SU-DHL-6 (cell line): ENCODE data around the gene CLCNKB.

Experiments
- H2AFZ ChIP-seq: fragments of 200-600 bp; sonication (generic); 2 replicates; pipeline ENCODE4 v1.6.1; 2014; ENCODE audit warnings: low read depth, mild to moderate bottlenecking, moderate library complexity, mixed read lengths, antibody characterized with exemption, low read length; ENCODE audit not compliant: severe bottlenecking
- H3F3A ChIP-seq: fragments of 200-600 bp; shearing (Covaris generic); 2 replicates; pipeline ENCODE4 v1.6.0; 2016; ENCODE audit warnings: antibody characterized with exemption, mild to moderate bottlenecking; ENCODE audit not compliant: insufficient read depth
- H3K27ac ChIP-seq: fragments of 200-600 bp; sonication (generic); 2 replicates; pipeline ENCODE4 v1.5.1; 2016; ENCODE audit warnings: low read depth, mild to moderate bottlenecking, low read length, moderate library complexity, mixed read lengths
- H3K27me3 ChIP-seq: fragments of 200-600 bp; sonication (generic), shearing (Covaris generic); 2 replicates; pipeline ENCODE4 v1.6.0; 2014; ENCODE audit warnings: mild to moderate bottlenecking, low read length
- H3K36me3 ChIP-seq: fragments of 200-600 bp; sonication (generic); 2 replicates; pipeline ENCODE4 v1.6.1; 2014; ENCODE audit warnings: mild to moderate bottlenecking, low read length, mixed read lengths
- H3K4me2 ChIP-seq: fragments of 300-600, 200-600 bp; shearing (Covaris generic), sonication (generic); 2 replicates; pipeline ENCODE4 v1.6.0; 2014; ENCODE audit warnings: low read length, low read depth, mild to moderate bottlenecking; ENCODE audit not compliant: poor library complexity, severe bottlenecking
- H3K4me3 ChIP-seq: fragments of 200-600 bp; sonication (generic); 2 replicates; pipeline ENCODE4 v1.5.1; 2014; ENCODE audit warnings: antibody characterized with exemption, low read length, mild to moderate bottlenecking, mixed read lengths; ENCODE audit not compliant: insufficient read depth, poor library complexity, severe bottlenecking
- H3K79me2 ChIP-seq: fragments of 200-600 bp; sonication (generic); 2 replicates; pipeline ENCODE4 v1.6.1; 2014; ENCODE audit warnings: mild to moderate bottlenecking, low read length, moderate library complexity; ENCODE audit not compliant: insufficient read depth
- H3K9ac ChIP-seq: fragments of 200-600 bp; sonication (generic); 2 replicates; pipeline ENCODE4 v1.7.0; 2014; ENCODE audit warnings: mild to moderate bottlenecking, low read length
- H3K9me2 ChIP-seq: fragments of 200-600 bp; sonication (generic); replicated peaks from 2 replicates; pipeline ENCODE4 v1.6.1; 2014; ENCODE audit warnings: low read length; ENCODE audit not compliant: insufficient read depth
- H3K9me3 ChIP-seq: fragments of 200-600 bp; sonication (generic); 2 replicates; pipeline ENCODE4 v1.6.1; 2014; ENCODE audit warnings: low read length, mixed read lengths; ENCODE audit not compliant: insufficient read depth
- H4K20me1 ChIP-seq: fragments of 200-600 bp; sonication (generic); 2 replicates; pipeline ENCODE4 v1.6.1; 2014; ENCODE audit warnings: low read depth, mild to moderate bottlenecking, antibody characterized with exemption, low read length, moderate library complexity, mixed read lengths
- CTCF ChIP-seq: fragments of 200-600 bp; sonication (generic); IDR thresholded peaks from one replicate; pipeline ENCODE4 v1.5.1; 2017; ENCODE audit warnings: antibody characterized with exemption, mild to moderate bottlenecking, low read length, moderate library complexity; ENCODE audit not compliant: insufficient read depth, poor library complexity, severe bottlenecking
- EZH2phosphoT487 ChIP-seq: fragments of 200-600 bp; sonication (generic), shearing (Covaris generic); conservative IDR thresholded peaks from 2 replicates; pipeline ENCODE4 v1.6.1; 2018; ENCODE audit warnings: mild to moderate bottlenecking, antibody characterized with exemption, low read length, moderate library complexity, mixed read lengths

Gene CLCNKB

GRCh38 chr1:16063921-16064320 lies 20.3 kb downstream of the CLCNKB start:
- H2AFZ ChIP-seq = no peak overlapping the region
- no peak overlapping the region for H3K27ac ChIP-seq
- no peak overlapping the region for H3K4me3 ChIP-seq
- TF ChIP-seq CTCF (no peak), EZH2phosphoT487 (no peak)
- no peaks in the 10 kb centered on the region for H3K79me2 ChIP-seq
- H3K9me2 ChIP-seq = no peaks in the 10 kb centered on the region
- no peak overlapping the region for H3K4me2 ChIP-seq
- no peaks in the 10 kb centered on the region for H3F3A ChIP-seq
- no peaks in the 10 kb centered on the region for H3K27me3 ChIP-seq
- H4K20me1 ChIP-seq = no peaks in the 10 kb centered on the region
- no peak overlapping the region for H3K9ac ChIP-seq
- H3K36me3 ChIP-seq = no peaks in the 10 kb centered on the region
- H3K9me3 ChIP-seq = no peaks in the 10 kb centered on the region

GRCh38 chr1:16064536-16065268 lies 21.1 kb downstream of the CLCNKB start:
- H3K9ac ChIP-seq = no peak overlapping the region
- H3K4me3 ChIP-seq = no peak overlapping the region
- no peak overlapping the region for H2AFZ ChIP-seq
- no peaks in the 10 kb centered on the region for H3K79me2 ChIP-seq
- H3K27ac ChIP-seq = no peak overlapping the region
- no peaks in the 10 kb centered on the region for H3K27me3 ChIP-seq
- no peak for TF ChIP-seq EZH2phosphoT487
- no peak for TF ChIP-seq CTCF
- no peaks in the 10 kb centered on the region for H3K9me3 ChIP-seq
- no peaks in the 10 kb centered on the region for H3K36me3 ChIP-seq
- no peaks in the 10 kb centered on the region for H3F3A ChIP-seq
- no peak overlapping the region for H3K4me2 ChIP-seq
- no peaks in the 10 kb centered on the region for H3K9me2 ChIP-seq
- H4K20me1 ChIP-seq = no peaks in the 10 kb centered on the region

- no peaks in the 10 kb centered on the region for H3K79me2 ChIP-seq
- no peak overlapping the region for H2AFZ ChIP-seq
- no peaks in the 10 kb centered on the region for H3F3A ChIP-seq
- no peaks in the 10 kb centered on the region for H3K9me2 ChIP-seq
- H3K4me2 ChIP-seq = no peak overlapping the region
- H4K20me1 ChIP-seq = no peaks in the 10 kb centered on the region
- no peak for TF ChIP-seq EZH2phosphoT487
- no peak for TF ChIP-seq CTCF
- H3K27ac ChIP-seq = no peak overlapping the region
- H3K9ac ChIP-seq = no peak overlapping the region
- H3K9me3 ChIP-seq = no peaks in the 10 kb centered on the region
- no peaks in the 10 kb centered on the region for H3K36me3 ChIP-seq
- H3K27me3 ChIP-seq = no peaks in the 10 kb centered on the region
- no peak overlapping the region for H3K4me3 ChIP-seq
These were observed 21.6 kb downstream of the CLCNKB start for GRCh38 chr1:16065269-16065576.
